ENCODE results near the gene GALNT11. TPM values are rescaled to one million over a fixed set of nuclear protein-coding genes. Genes with fewer than 3 reads are reported as not detected.
"Not testable (repeated sequence)": the region's sequence is repeated elsewhere in the genome, so short reads cannot be mapped to it uniquely, and the experiment has no call there.

Gene GALNT11
- total and polyA plus RNA-seq, 7 experiments from 2014 or later, result 16.0 to 41.3 (median 25.6) TPM

GRCh38 chr7:152076940-152077933 lies 51.8 kb downstream of the GALNT11 start:
- Mint-ChIP-seq H3K4me1 (peaks cover 17 to 56% (median 38%) of the 10 kb centered on the region in 7 donors), H3K9me3 (peaks cover 0 to 8% (median 0%) of the 10 kb centered on the region in 11 donors), H3K4me3 (no peak overlapping the region), H3K27ac (peak overlapping the region in 4 of 9 donors; percentile 21 to 59 (median 33)), H3K27me3 (no peaks in the 10 kb centered on the region), H3K36me3 (peaks cover 0 to 19% (median 12%) of the 10 kb centered on the region in 5 donors)
- intact Hi-C loops (cut with micrococcal nuclease), result no loop called here
- CTCF ChIA-PET, result no interaction called here
- no peaks in the 10 kb centered on the region for H3K27me3 ChIP-seq (ENCODE audit: control insufficient read depth in 2 of 2, insufficient read depth in 2 of 2, low read length in 2 of 2)
- ATAC-seq (no peak), DNase-seq (no peak)
- H3K4me1 ChIP-seq (ENCODE audit: control insufficient read depth in 2 of 2, insufficient read depth in 2 of 2, low read length in 2 of 2), result no peaks in the 10 kb centered on the region
- H3K27ac ChIP-seq (ENCODE audit: low read depth, low read length), result no peak overlapping the region
- POLR2A ChIA-PET, result no interaction called here
- H3K4me3 ChIP-seq (ENCODE audit: low read length), result no peak overlapping the region
- no peaks in the 10 kb centered on the region for H3K36me3 ChIP-seq (ENCODE audit: control insufficient read depth in 2 of 3, insufficient read depth in 3 of 3, low read length in 3 of 3)
- no peaks in the 10 kb centered on the region for H3K9me3 ChIP-seq (ENCODE audit: control insufficient read depth in 2 of 3, low read length in 3 of 3)

GRCh38 chr7:152078025-152078424 lies 52.6 kb downstream of the GALNT11 start:
- Histone ChIP-seq H3K27ac (ENCODE audit: low read depth, low read length) (no peak overlapping the region), H3K4me1 (ENCODE audit: control insufficient read depth in 2 of 2, insufficient read depth in 2 of 2, low read length in 2 of 2) (no peaks in the 10 kb centered on the region), H3K4me3 (ENCODE audit: low read length) (no peak overlapping the region), H3K27me3 (ENCODE audit: control insufficient read depth in 2 of 2, insufficient read depth in 2 of 2, low read length in 2 of 2) (no peaks in the 10 kb centered on the region), H3K9me3 (ENCODE audit: control insufficient read depth in 2 of 3, low read length in 3 of 3) (no peaks in the 10 kb centered on the region), H3K36me3 (ENCODE audit: control insufficient read depth in 2 of 3, insufficient read depth in 3 of 3, low read length in 3 of 3) (no peaks in the 10 kb centered on the region)
- Mint-ChIP-seq H3K27me3 (no peaks in the 10 kb centered on the region), H3K9me3 (peaks cover 0 to 10% (median 0%) of the 10 kb centered on the region in 11 donors), H3K36me3 (peaks cover 0 to 23% (median 13%) of the 10 kb centered on the region in 5 donors), H3K4me3 (no peak overlapping the region), H3K4me1 (peaks cover 17 to 58% (median 41%) of the 10 kb centered on the region in 7 donors), H3K27ac (peak overlapping the region in 1 of 9 donors; percentile 24)
- DNase-seq (no peak), ATAC-seq (no peak)
- POLR2A ChIA-PET, result no interaction called here
- intact Hi-C loops (cut with micrococcal nuclease), result no loop called here
- CTCF ChIA-PET, result no interaction called here

- Histone ChIP-seq H3K4me1 (ENCODE audit: control insufficient read depth in 2 of 2, insufficient read depth in 2 of 2, low read length in 2 of 2) (no peaks in the 10 kb centered on the region), H3K27me3 (ENCODE audit: control insufficient read depth in 2 of 2, insufficient read depth in 2 of 2, low read length in 2 of 2) (no peaks in the 10 kb centered on the region), H3K36me3 (ENCODE audit: control insufficient read depth in 2 of 3, insufficient read depth in 3 of 3, low read length in 3 of 3) (no peaks in the 10 kb centered on the region), H3K9me3 (ENCODE audit: control insufficient read depth in 2 of 3, low read length in 3 of 3) (no peaks in the 10 kb centered on the region), H3K4me3 (ENCODE audit: low read length) (no peak overlapping the region), H3K27ac (ENCODE audit: low read depth, low read length) (no peak overlapping the region)
- ATAC-seq (no peak), DNase-seq (no peak)
- peaks cover 16 to 52% (median 36%) of the 10 kb centered on the region in 7 donors for H3K4me1 Mint-ChIP-seq
- H3K27me3 Mint-ChIP-seq, result no peaks in the 10 kb centered on the region
- peaks cover 0 to 28% (median 15%) of the 10 kb centered on the region in 5 donors for H3K36me3 Mint-ChIP-seq
- intact Hi-C loops (cut with micrococcal nuclease), result no loop called here
- ChIA-PET POLR2A (no interaction called here), CTCF (interaction anchor here (0.9 kb wide), 1 partner anchor 66 kb away, joined by 3 read pairs; no protein-coding TSS in a partner anchor)
- H3K4me3 Mint-ChIP-seq, result no peak overlapping the region
- H3K27ac Mint-ChIP-seq, result peak overlapping the region in 1 of 9 donors; percentile 75
- peaks cover 0 to 10% (median 0%) of the 10 kb centered on the region in 11 donors for H3K9me3 Mint-ChIP-seq
These were observed 53.3 kb downstream of the GALNT11 start for GRCh38 chr7:152078786-152079185.

GRCh38 chr7:152081088-152081487 lies 55.6 kb downstream of the GALNT11 start:
- Mint-ChIP-seq H3K27me3 (no peaks in the 10 kb centered on the region), H3K4me1 (peaks cover 16 to 45% (median 34%) of the 10 kb centered on the region in 7 donors)

GRCh38 chr7:152082073-152082721 lies 56.7 kb downstream of the GALNT11 start:
- CTCF ChIA-PET; H3K4me1 ChIP-seq (ENCODE audit: control insufficient read depth in 2 of 2, insufficient read depth in 2 of 2, low read length in 2 of 2); H3K27me3 Mint-ChIP-seq; ATAC-seq; H3K36me3 ChIP-seq (ENCODE audit: control insufficient read depth in 2 of 3, insufficient read depth in 3 of 3, low read length in 3 of 3); H3K27me3 ChIP-seq (ENCODE audit: control insufficient read depth in 2 of 2, insufficient read depth in 2 of 2, low read length in 2 of 2); intact Hi-C loops (cut with micrococcal nuclease); H3K27ac Mint-ChIP-seq; H3K27ac ChIP-seq (ENCODE audit: low read depth, low read length); H3K9me3 ChIP-seq (ENCODE audit: control insufficient read depth in 2 of 3, low read length in 3 of 3); H3K4me3 Mint-ChIP-seq; POLR2A ChIA-PET; H3K4me3 ChIP-seq (ENCODE audit: low read length); DNase-seq: not testable (repeated sequence)
- Mint-ChIP-seq H3K36me3 (peaks cover 3 to 47% (median 31%) of the 10 kb centered on the region in 5 donors), H3K9me3 (peaks cover 0 to 13% (median 2%) of the 10 kb centered on the region in 11 donors), H3K4me1 (peaks cover 14 to 35% (median 25%) of the 10 kb centered on the region in 7 donors)

More at GRCh38 chr7:152081088-152081487, 55.6 kb downstream of the GALNT11 start:
- H3K27me3 ChIP-seq (ENCODE audit: control insufficient read depth in 2 of 2, insufficient read depth in 2 of 2, low read length in 2 of 2), result no peaks in the 10 kb centered on the region
- no peak overlapping the region for H3K4me3 Mint-ChIP-seq
- CTCF ChIA-PET, result no interaction called here
- intact Hi-C loops (cut with micrococcal nuclease), result no loop called here
- H3K9me3 ChIP-seq (ENCODE audit: control insufficient read depth in 2 of 3, low read length in 3 of 3), result no peaks in the 10 kb centered on the region
- ATAC-seq, result no peak
- POLR2A ChIA-PET, result no interaction called here
- peaks cover 0 to 10% (median 0%) of the 10 kb centered on the region in 11 donors for H3K9me3 Mint-ChIP-seq
- H3K4me1 ChIP-seq (ENCODE audit: control insufficient read depth in 2 of 2, insufficient read depth in 2 of 2, low read length in 2 of 2), result no peaks in the 10 kb centered on the region
- no peak overlapping the region for H3K4me3 ChIP-seq (ENCODE audit: low read length)
- H3K27ac ChIP-seq (ENCODE audit: low read depth, low read length), result no peak overlapping the region
- no peak for DNase-seq
- no peak overlapping the region for H3K27ac Mint-ChIP-seq
- H3K36me3 ChIP-seq (ENCODE audit: control insufficient read depth in 2 of 3, insufficient read depth in 3 of 3, low read length in 3 of 3), result no peaks in the 10 kb centered on the region
- peaks cover 0 to 42% (median 24%) of the 10 kb centered on the region in 5 donors for H3K36me3 Mint-ChIP-seq

GRCh38 chr7:152085131-152085530 lies 59.7 kb downstream of the GALNT11 start:
- peaks cover 14 to 65% (median 50%) of the 10 kb centered on the region in 5 donors for H3K36me3 Mint-ChIP-seq
- H3K4me1 Mint-ChIP-seq, result peaks cover 0 to 16% (median 4%) of the 10 kb centered on the region in 7 donors
- Histone ChIP-seq H3K27ac (ENCODE audit: low read depth, low read length) (no peak overlapping the region), H3K36me3 (ENCODE audit: control insufficient read depth in 2 of 3, insufficient read depth in 3 of 3, low read length in 3 of 3) (no peaks in the 10 kb centered on the region), H3K4me1 (ENCODE audit: control insufficient read depth in 2 of 2, insufficient read depth in 2 of 2, low read length in 2 of 2) (no peaks in the 10 kb centered on the region), H3K9me3 (ENCODE audit: control insufficient read depth in 2 of 3, low read length in 3 of 3) (peaks cover 0 to 11% (median 6%) of the 10 kb centered on the region in 3 experiments), H3K27me3 (ENCODE audit: control insufficient read depth in 2 of 2, insufficient read depth in 2 of 2, low read length in 2 of 2) (no peaks in the 10 kb centered on the region), H3K4me3 (ENCODE audit: low read length) (no peak overlapping the region)
- ATAC-seq (no peak), DNase-seq (no peak)
- ChIA-PET CTCF (no interaction called here), POLR2A (interaction anchor here (0.6 kb wide), 1 partner anchor 9 kb away, joined by 3 read pairs; no protein-coding TSS in a partner anchor)
- no peaks in the 10 kb centered on the region for H3K27me3 Mint-ChIP-seq
- H3K27ac Mint-ChIP-seq, result no peak overlapping the region
- peaks cover 4 to 42% (median 16%) of the 10 kb centered on the region in 11 donors for H3K9me3 Mint-ChIP-seq
- no peak overlapping the region for H3K4me3 Mint-ChIP-seq
- intact Hi-C loops (cut with micrococcal nuclease), result no loop called here
